Small intestine (tissue), 7 donors: ENCODE data around the gene C17orf107. TPM values are rescaled to one million over a fixed set of nuclear protein-coding genes. Genes with fewer than 3 reads are reported as not detected.
"Not testable (repeated sequence)": the region's sequence is repeated elsewhere in the genome, so short reads cannot be mapped to it uniquely, and the experiment has no call there.

Experiments
- DNase-seq, 2 donors: peaks; one replicate each; pipeline versions ENCODE4 v3.0.0 to v3.0.0-alpha.2; 2013
- FAIRE-seq: peaks from 2 replicates; lab custom pipeline; 2012; peaks lifted over from hg19 to GRCh38; lab: Jason Lieb, UNC
- H3K27ac ChIP-seq, 3 donors: one replicate each; pipeline ENCODE4 v1.5.1; 2013; ENCODE audit warnings: low read length in 2 of 3, mild to moderate bottlenecking in 2 of 3, control low read depth in 1 of 3, inconsistent platforms in 1 of 3, low read depth in 1 of 3, moderate library complexity in 1 of 3
- H3K27me3 ChIP-seq, 3 donors: one replicate each; pipeline ENCODE4 v1.6.1; 2013; ENCODE audit warnings: low read length in 3 of 3, inconsistent platforms in 1 of 3; ENCODE audit not compliant: control insufficient read depth in 3 of 3, insufficient read depth in 3 of 3
- H3K36me3 ChIP-seq, 3 donors: one replicate each; pipeline ENCODE4 v1.6.1; 2013; ENCODE audit warnings: low read length in 3 of 3, inconsistent platforms in 1 of 3, low read depth in 1 of 3, mild to moderate bottlenecking in 1 of 3, moderate library complexity in 1 of 3; ENCODE audit not compliant: control insufficient read depth in 3 of 3, insufficient read depth in 2 of 3
- H3K4me1 ChIP-seq, 3 donors: one replicate each; pipeline ENCODE4 v1.6.1; 2013; ENCODE audit warnings: low read length in 2 of 3, inconsistent platforms in 1 of 3, low read depth in 1 of 3, mild to moderate bottlenecking in 1 of 3, moderate library complexity in 1 of 3; ENCODE audit not compliant: control insufficient read depth in 3 of 3, insufficient read depth in 2 of 3
- H3K4me3 ChIP-seq, 3 donors: one replicate each; pipeline ENCODE4 v1.5.1; 2013; ENCODE audit warnings: low read length in 3 of 3, control low read depth in 1 of 3, inconsistent platforms in 1 of 3, low read depth in 1 of 3, mild to moderate bottlenecking in 1 of 3, moderate library complexity in 1 of 3
- H3K9me3 ChIP-seq, 2 donors: one replicate each; pipeline ENCODE4 v1.6.1; 2013; ENCODE audit warnings: low read depth in 1 of 2, low read length in 1 of 2; ENCODE audit not compliant: control insufficient read depth in 2 of 2, insufficient read depth in 1 of 2
- WGBS, 3 donors: extraction: QIAGEN DNeasy Blood & Tissue Kit; methylation state at CpG; one replicate each; pipeline ENCODE4 v1.1.7; 2013; 5-methylcytosine and 5-hydroxymethylcytosine counted together
- polyA plus RNA-seq, 4 donors: library from polyadenylated mRNA; stranded (reverse) in 3 of 4; unstranded in 1 of 4; fragments of 200-250 nt in 3 of 4; fragments of 120-200 nt in 1 of 4; gene quantifications; one replicate each; pipeline versions ENCODE4 v1.2.1 to v1.2.3, GENCODE V29; 2013
- donor health status: healthy with polysubstance abuse.
- donor health status: control.
- donor health status: control.
- donor health status: Bipolar disorder and iron deficiency.
- donor health status: healthy.

C17orf107 gene
- polyA plus RNA-seq, 4 donors: 0.45 to 2.2 (median 1.2) TPM

- DNase-seq (no peak), FAIRE-seq (no peak)
- WGBS, 3 donors: 7 to 19% (median 9%) methylated on average over 27 to 34 of the region's 34 CpGs
- Histone ChIP-seq H3K4me1 (peaks cover 0 to 36% (median 0%) of the 10 kb centered on the region in 3 donors), H3K36me3 (peaks cover 10 to 47% (median 13%) of the 10 kb centered on the region in 3 donors), H3K27ac (no peak overlapping the region), H3K4me3 (peak overlapping the region; percentile 23 to 53 (median 45)), H3K27me3 (peaks cover 0 to 38% (median 0%) of the 10 kb centered on the region in 3 donors), H3K9me3 (no peaks in the 10 kb centered on the region)
Measured at GRCh38 chr17:4898927-4899326, 409 bp upstream of the C17orf107 start.

- DNase-seq: peak; percentile 29 to 69
- FAIRE-seq: no peak
- 15 to 18% (median 15%) methylated on average over 54 to 65 of the region's 65 CpGs for WGBS, 3 donors
- H3K4me1 ChIP-seq: peaks cover 0 to 36% (median 0%) of the 10 kb centered on the region in 3 donors
- H3K9me3 ChIP-seq: no peaks in the 10 kb centered on the region
- H3K4me3 ChIP-seq: peak overlapping the region in 2 of 3 donors; percentile 45 to 53
- H3K27ac ChIP-seq: peak overlapping the region in 1 of 3 donors; percentile 3
- H3K36me3 ChIP-seq: peaks cover under 1 to 32% (median 5%) of the 10 kb centered on the region in 3 donors
- peaks cover 0 to 45% (median 0%) of the 10 kb centered on the region in 3 donors for H3K27me3 ChIP-seq
Measured at GRCh38 chr17:4900231-4901107, 1.1 kb downstream of the C17orf107 start.

GRCh38 chr17:4901108-4901647 is 1.8 kb downstream of the C17orf107 start:
- Histone ChIP-seq H3K36me3 (peaks cover 0 to 25% (median 4%) of the 10 kb centered on the region in 3 donors), H3K27ac (peak overlapping the region in 2 of 3 donors; percentile 34 to 80), H3K27me3 (peaks cover 0 to 50% (median 0%) of the 10 kb centered on the region in 3 donors), H3K9me3 (no peaks in the 10 kb centered on the region), H3K4me1 (peaks cover 0 to 36% (median 0%) of the 10 kb centered on the region in 3 donors), H3K4me3 (peak overlapping the region in 2 of 3 donors; percentile 45 to 53)
- no peak for FAIRE-seq
- DNase-seq: peak in 1 of 2 donors; percentile 30
- 36 to 42% (median 42%) methylated on average over 37 of the region's 37 CpGs for WGBS, 3 donors

GRCh38 chr17:4901648-4902344 is 2.5 kb downstream of the C17orf107 start:
- H3K36me3 ChIP-seq: peaks cover 0 to 19% (median 2%) of the 10 kb centered on the region in 3 donors
- H3K4me1 ChIP-seq: peaks cover 0 to 36% (median 0%) of the 10 kb centered on the region in 3 donors
- H3K4me3 ChIP-seq: peak overlapping the region in 1 of 3 donors; percentile 53
- FAIRE-seq (no peak), DNase-seq (peak in 1 of 2 donors; percentile 45)
- peaks cover 0 to 50% (median 0%) of the 10 kb centered on the region in 3 donors for H3K27me3 ChIP-seq
- H3K27ac ChIP-seq: peak overlapping the region in 2 of 3 donors; percentile 58 to 80
- H3K9me3 ChIP-seq: no peaks in the 10 kb centered on the region
- 36 to 57% (median 41%) methylated on average over 48 of the region's 48 CpGs for WGBS, 3 donors

- Histone ChIP-seq H3K9me3 (no peaks in the 10 kb centered on the region), H3K27ac (peak overlapping the region in 2 of 3 donors; percentile 7 to 58), H3K4me3 (no peak overlapping the region), H3K4me1 (peaks cover 0 to 36% (median 0%) of the 10 kb centered on the region in 3 donors), H3K27me3 (peaks cover 0 to 50% (median 0%) of the 10 kb centered on the region in 3 donors), H3K36me3 (peaks cover 0 to 11% (median 0%) of the 10 kb centered on the region in 3 donors)
- DNase-seq: no peak
- FAIRE-seq: no peak
- 48 to 70% (median 54%) methylated on average over 8 of the region's 8 CpGs for WGBS, 3 donors
Measured at GRCh38 chr17:4902540-4902939, 3.2 kb downstream of the C17orf107 start.

GRCh38 chr17:4903051-4903818 is 3.9 kb downstream of the C17orf107 start, which contains the start of gene CHRNE:
CHRNE (minus strand) TSS chr17:4903098; CDS start chr17:4903063, 35 bp downstream.
- H3K27ac ChIP-seq: peak within 1 kb of the TSS in 2 of 3 donors; percentile 18 to 58
- peak; percentile 84 to 91 for DNase-seq
- peaks cover 0 to 6% (median 0%) of the 10 kb centered on the region in 3 donors for H3K36me3 ChIP-seq
- peak within 1 kb of the TSS in 1 of 3 donors; percentile 23 for H3K4me3 ChIP-seq
- no peaks in the 10 kb centered on the region for H3K9me3 ChIP-seq
- WGBS, 3 donors: 4 to 19% (median 12%) methylated on average over 10 of the region's 10 CpGs
- H3K4me1 ChIP-seq: peaks cover 0 to 36% (median 0%) of the 10 kb centered on the region in 3 donors
- no peak for FAIRE-seq
- peaks cover 0 to 50% (median 0%) of the 10 kb centered on the region in 3 donors for H3K27me3 ChIP-seq

DNA sequence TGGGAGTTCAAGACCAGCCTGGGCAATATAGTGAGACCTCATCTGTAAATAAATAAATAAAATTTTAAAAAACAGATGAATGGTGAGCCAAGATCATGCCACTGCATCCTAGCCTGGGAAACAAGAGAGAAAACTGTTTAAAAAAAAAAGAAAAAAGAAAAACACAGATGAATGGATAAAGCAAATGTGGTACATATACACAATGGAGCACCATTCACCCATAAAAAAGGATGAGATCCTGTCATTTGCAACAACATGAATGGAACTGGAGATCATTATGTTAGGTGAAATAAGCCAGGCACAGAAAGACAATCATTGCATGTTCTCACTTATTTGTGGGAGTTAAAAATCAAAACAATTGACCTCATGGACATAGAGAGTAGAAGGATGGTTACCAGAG is 7.3 kb downstream of the C17orf107 start:
- H3K36me3 ChIP-seq, H3K27ac ChIP-seq, H3K4me3 ChIP-seq, FAIRE-seq, H3K9me3 ChIP-seq, DNase-seq: not testable (repeated sequence)
- Histone ChIP-seq H3K27me3 (peaks cover 0 to 21% (median 0%) of the 10 kb centered on the region in 3 donors), H3K4me1 (peaks cover 0 to 24% (median 0%) of the 10 kb centered on the region in 3 donors)
